Measurements from ENCODE around the gene ARL11. TPM values are rescaled to one million over a fixed set of nuclear protein-coding genes. Genes with fewer than 3 reads are reported as not detected.

Gene ARL11
- total RNA-seq, 1 donor from 2014 or later = 0.43 TPM

GRCh38 chr13:49646688-49647087, 18.4 kb downstream of the ARL11 start:
- H3K36me3 ChIP-seq = no peaks in the 10 kb centered on the region
- TF ChIP-seq, protein P1, sequence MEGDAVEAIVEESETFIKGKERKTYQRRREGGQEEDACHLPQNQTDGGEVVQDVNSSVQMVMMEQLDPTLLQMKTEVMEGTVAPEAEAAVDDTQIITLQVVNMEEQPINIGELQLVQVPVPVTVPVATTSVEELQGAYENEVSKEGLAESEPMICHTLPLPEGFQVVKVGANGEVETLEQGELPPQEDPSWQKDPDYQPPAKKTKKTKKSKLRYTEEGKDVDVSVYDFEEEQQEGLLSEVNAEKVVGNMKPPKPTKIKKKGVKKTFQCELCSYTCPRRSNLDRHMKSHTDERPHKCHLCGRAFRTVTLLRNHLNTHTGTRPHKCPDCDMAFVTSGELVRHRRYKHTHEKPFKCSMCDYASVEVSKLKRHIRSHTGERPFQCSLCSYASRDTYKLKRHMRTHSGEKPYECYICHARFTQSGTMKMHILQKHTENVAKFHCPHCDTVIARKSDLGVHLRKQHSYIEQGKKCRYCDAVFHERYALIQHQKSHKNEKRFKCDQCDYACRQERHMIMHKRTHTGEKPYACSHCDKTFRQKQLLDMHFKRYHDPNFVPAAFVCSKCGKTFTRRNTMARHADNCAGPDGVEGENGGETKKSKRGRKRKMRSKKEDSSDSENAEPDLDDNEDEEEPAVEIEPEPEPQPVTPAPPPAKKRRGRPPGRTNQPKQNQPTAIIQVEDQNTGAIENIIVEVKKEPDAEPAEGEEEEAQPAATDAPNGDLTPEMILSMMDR (IDR thresholded peaks at IDR 0.05) = no peak
- intact Hi-C loops (cut with DNase I) = no loop called here
- no peak for DNase-seq (ENCODE audit: low spot score in 2 of 2)
- H3K27ac ChIP-seq = no peak overlapping the region
- no peaks in the 10 kb centered on the region for H3K9me3 ChIP-seq
- H3K27me3 ChIP-seq = no peaks in the 10 kb centered on the region
- H3K4me1 ChIP-seq = no peaks in the 10 kb centered on the region
- no peak overlapping the region for H3K4me3 ChIP-seq

GRCh38 chr13:49649244-49649962, 21.1 kb downstream of the ARL11 start:
- Histone ChIP-seq H3K9me3 (no peaks in the 10 kb centered on the region), H3K4me1 (no peaks in the 10 kb centered on the region), H3K4me3 (no peak overlapping the region), H3K27ac (no peak overlapping the region), H3K27me3 (no peaks in the 10 kb centered on the region), H3K36me3 (no peaks in the 10 kb centered on the region)
- intact Hi-C loops (cut with DNase I) = no loop called here
- TF ChIP-seq, protein P1 (IDR thresholded peaks at IDR 0.05) = peak in 1 of 3 experiments; percentile 39
- no peak for DNase-seq (ENCODE audit: low spot score in 2 of 2)

GRCh38 chr13:49649963-49650312, 21.6 kb downstream of the ARL11 start:
- intact Hi-C loops (cut with DNase I) = loop anchor here (5.0 kb wide), 1 partner anchor 197 kb away; no protein-coding TSS in a partner anchor
- no peaks in the 10 kb centered on the region for H3K9me3 ChIP-seq
- no peaks in the 10 kb centered on the region for H3K4me1 ChIP-seq
- H3K27ac ChIP-seq = no peak overlapping the region
- TF ChIP-seq, protein P1 (IDR thresholded peaks at IDR 0.05) = no peak
- no peak overlapping the region for H3K4me3 ChIP-seq
- H3K27me3 ChIP-seq = no peaks in the 10 kb centered on the region
- no peaks in the 10 kb centered on the region for H3K36me3 ChIP-seq
- no peak for DNase-seq (ENCODE audit: low spot score in 2 of 2)

DNA sequence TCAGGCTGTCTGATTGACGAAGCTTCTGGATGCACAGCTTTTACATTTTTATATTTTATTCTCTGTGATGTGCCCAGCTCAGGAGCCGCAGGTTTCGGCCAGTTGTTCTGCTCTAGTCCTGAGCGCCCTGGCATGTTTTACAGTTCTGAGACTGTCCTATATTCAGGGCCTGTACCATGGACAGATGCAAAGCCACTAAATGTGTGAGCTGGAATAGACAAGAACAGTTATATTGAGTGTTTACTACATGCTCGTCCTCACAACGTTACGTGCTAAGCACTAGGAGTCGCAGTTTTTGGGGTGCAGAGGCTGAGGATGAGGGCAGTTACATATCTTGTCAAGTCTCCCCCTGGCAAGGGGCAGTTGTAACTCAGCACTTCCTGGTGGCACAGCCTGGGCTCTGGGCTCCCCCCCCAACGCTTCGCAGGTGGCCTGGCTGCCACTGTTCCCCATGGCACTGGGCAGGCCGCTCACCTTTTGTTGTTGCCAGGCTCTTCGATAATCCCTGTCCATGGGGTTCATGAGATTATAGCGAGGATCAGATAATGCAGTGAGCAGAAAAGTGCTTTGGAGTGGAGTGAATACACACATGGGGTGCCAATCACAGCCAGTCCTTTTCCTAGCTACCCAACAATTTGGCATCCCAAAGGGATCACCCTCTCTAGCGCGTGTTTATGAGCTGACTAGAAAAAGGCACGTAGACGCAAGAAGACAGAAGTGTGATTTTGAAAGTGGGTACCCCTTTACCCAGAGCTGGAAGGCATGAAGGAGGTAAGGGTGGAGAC, 23.5 kb downstream of the ARL11 start:
- intact Hi-C loops (cut with DNase I) = loop anchor here (5.0 kb wide), 1 partner anchor 196 kb away; no protein-coding TSS in a partner anchor
- Histone ChIP-seq H3K9me3 (no peaks in the 10 kb centered on the region), H3K27ac (no peak overlapping the region), H3K4me1 (no peaks in the 10 kb centered on the region), H3K36me3 (no peaks in the 10 kb centered on the region), H3K27me3 (no peaks in the 10 kb centered on the region), H3K4me3 (no peak overlapping the region)
- TF ChIP-seq, protein P1 (IDR thresholded peaks at IDR 0.05) = no peak
- no peak for DNase-seq (ENCODE audit: low spot score in 2 of 2)

DNA sequence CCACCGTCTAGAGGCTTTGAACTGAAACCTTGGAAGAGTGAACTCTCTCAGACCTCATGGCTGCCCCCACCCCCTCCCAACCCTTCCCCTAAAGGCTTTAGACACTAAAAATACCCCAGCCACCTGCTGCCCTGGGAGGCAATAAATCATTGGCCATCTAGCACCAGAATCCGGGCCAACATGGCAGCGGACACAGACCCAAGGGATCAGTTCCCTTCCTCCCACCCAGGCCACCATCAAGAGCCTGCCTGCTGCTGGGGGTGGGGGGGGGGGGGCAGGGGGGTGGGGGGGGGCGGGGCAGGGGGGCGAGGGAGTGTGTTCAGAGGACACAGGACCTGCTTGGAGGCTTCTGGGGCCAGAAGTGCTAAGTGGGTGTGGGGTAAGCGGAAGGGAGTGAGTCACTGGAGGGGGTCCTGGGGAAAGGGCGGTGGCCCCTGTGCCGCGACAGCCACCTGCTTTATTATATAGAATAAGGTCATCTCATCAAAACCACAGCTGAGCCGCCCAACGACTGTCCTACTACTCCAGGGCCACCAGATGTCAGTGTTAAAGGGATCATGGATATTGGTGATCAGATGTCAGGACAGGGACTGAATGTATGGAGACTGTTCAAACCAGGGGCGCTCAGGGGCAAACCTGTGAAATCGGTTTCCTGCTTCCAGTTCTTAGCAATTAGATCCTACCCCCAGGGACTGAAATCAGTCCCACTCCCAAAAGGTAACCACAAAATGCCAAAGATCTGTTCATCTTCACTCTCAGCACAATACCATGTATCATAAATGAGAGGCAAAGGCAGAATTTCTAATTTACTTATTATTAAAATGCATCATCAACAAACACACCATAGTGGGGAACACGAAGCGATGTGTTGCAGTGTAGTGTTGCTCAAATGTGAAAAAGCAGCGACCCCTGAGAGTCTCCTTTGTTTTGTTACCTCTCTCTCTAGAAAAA, 24.3 kb downstream of the ARL11 start:
- intact Hi-C loops (cut with DNase I) = loop anchor here (5.0 kb wide), 1 partner anchor 195 kb away; no protein-coding TSS in a partner anchor
- no peaks in the 10 kb centered on the region for H3K27me3 ChIP-seq
- DNase-seq (ENCODE audit: low spot score in 2 of 2) = no peak
- no peaks in the 10 kb centered on the region for H3K36me3 ChIP-seq
- H3K9me3 ChIP-seq = no peaks in the 10 kb centered on the region
- H3K27ac ChIP-seq = no peak overlapping the region
- H3K4me3 ChIP-seq = no peak overlapping the region
- H3K4me1 ChIP-seq = no peaks in the 10 kb centered on the region
- TF ChIP-seq, protein P1 (IDR thresholded peaks at IDR 0.05) = peak in 2 of 3 experiments; percentile 14 to 30

Data from ascending aorta (tissue), 2 donors.